Fibroblast of skin of left quadriceps (primary cell): ENCODE results near the gene KDM2B.
A peak's percentile ranks its signal among the peaks of the same experiment; 100 is the strongest.
"Not testable (repeated sequence)": the region's sequence is repeated elsewhere in the genome, so short reads cannot be mapped to it uniquely, and the experiment has no call there.

ENCODE experiments used
- DNase-seq, 2 experiments: peaks; one replicate each; pipeline ENCODE4 v3.0.0-alpha.2; 2013; ENCODE audit warnings: low read depth in 2 of 2

KDM2B gene

GRCh38 chr12:121503395-121503794, 77.4 kb downstream of the KDM2B start:
- no peak for DNase-seq

DNA sequence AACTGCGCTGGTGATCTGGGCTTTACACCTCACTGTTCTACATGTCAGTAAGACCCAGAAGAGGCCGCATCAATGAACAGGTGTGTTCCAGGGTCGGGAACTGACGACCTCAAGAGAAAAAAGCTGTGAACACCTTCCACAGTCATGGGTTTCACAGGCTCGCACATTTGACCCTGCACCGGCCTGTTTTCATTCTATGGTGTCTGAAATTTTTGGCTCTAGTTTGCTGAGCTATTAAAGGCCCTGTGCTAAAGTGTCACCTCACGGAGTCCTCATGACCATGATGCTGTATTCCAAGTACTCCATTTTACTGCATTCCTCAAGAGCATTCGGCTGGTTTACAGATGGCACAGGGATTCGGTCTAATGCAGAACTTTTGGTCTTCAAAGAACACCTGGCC, 78.9 kb downstream of the KDM2B start:
- DNase-seq, result no peak

DNA sequence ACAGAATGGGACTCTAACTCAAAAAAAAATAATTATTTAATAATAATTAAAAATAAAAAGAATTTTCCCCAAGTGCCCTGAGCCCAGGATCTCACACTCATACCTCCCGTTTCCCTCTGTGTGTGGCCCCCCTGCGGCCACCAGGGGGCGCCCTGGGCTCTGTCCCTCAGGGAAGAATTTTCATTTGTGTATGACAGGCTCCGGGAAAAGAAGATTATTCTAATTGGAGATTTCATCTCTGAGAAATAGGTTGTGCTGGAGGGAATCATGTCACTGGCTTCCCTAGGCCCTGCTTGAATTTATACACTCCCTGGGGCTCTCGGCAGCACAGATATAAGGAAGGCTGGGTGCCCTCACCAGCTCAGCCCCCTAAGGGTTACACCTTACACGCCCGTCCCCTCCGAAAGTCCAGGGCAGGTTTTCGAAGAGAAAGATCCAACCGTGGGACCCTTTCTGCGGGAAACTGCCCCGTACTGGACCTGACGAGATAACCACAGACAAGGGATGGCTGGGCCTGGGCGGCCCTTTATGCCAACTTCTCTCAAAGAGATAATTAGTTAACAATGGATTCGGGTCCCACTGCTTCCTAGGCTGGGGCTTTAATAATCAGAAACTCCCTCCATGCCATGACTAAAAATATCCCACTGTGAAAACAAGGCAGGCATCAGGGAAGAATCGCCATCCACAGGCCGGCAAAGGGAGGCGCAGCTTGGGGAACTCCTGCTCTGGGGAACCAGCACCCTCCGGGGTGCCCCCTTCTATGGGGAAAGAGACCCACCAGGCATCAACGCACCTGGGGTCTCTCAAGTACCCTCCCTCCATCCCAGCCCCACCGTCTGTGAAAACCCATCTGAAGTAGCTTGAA, 80.7 kb downstream of the KDM2B start:
- DNase-seq, result peak; percentile 37 to 39

DNA sequence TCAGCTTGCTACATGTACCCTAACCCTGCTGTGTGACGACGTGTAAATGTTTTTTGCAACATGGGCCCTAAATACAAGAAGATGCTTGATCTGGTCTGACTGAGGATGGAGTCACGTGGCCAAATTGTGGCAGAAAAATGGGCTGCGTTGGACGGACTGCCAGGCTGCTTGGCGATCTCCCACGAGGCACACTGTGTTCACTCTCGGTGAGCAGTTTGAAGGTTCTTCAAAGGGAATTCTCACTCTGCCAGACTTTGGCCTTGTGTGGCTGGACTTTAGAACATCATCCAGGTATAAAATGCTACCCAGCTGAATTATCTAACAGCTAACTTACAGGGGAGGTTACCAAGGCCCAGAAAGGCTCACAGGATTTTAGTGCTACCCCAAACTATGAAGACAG, 85.1 kb downstream of the KDM2B start:
- no peak for DNase-seq

DNA sequence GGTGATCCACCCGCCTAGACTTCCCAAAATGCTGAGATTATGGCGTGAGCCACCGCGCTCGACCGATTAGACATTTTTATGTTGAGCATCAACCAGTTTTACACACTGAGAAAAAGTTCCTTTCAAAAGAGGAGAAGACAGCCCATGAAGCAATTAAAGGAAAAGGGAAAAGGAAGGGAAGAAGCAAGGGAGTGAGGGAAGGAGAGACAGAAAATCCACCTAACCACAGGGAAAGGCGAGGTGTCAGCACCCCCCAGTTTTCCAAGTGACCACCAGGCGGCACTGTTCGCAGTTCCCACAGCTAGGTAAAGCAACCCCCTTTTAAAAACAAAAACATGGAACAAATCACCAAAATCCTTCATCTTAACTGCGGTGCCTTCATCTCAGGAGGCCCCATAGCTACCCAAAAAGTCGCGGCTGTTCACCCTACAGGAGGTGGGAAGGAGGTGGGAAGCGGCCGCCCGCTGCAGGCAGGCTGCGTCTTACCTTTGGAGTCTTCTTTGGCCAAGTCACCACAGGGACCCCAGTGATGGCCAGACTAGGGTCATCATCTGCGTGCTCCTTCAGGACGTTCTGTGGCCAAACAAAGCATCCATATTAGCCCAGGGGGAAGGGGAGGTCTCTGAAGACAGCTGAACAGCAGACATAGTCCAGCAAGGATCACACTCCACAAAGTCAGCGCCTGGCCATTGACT, 86.6 kb downstream of the KDM2B start:
- DNase-seq, result no peak

GRCh38 chr12:121490401-121491281, 90.2 kb downstream of the KDM2B start:
- DNase-seq, result no peak

GRCh38 chr12:121489874-121490273, 90.9 kb downstream of the KDM2B start:
- no peak for DNase-seq

- no peak for DNase-seq
Observed at GRCh38 chr12:121484967-121485366, 95.9 kb downstream of the KDM2B start.

- not testable (repeated sequence) for DNase-seq
Observed at GRCh38 chr12:121484564-121484963, 96.3 kb downstream of the KDM2B start.

DNA sequence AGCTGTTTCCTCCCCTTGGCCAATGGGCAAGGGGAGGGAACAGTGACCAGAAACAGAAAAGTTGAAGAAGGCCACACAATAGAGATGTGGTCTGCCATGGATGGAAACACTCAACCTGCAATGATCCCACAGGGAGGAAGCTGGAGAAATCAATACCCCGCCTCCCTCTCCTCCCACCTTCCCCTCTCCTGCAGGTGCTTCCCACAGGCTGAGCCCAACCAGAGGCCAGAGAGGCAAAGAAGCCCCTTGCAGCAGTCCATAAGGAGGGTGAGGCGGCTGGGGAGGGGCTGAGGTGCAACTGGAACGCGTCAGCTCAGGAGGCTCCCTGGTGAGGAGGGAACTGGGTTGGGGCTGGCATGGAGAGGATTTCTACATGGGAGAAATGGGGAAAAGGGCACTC, 96.9 kb downstream of the KDM2B start:
- no peak for DNase-seq

GRCh38 chr12:121476477-121476876, 104.3 kb downstream of the KDM2B start:
- DNase-seq, result no peak

DNA sequence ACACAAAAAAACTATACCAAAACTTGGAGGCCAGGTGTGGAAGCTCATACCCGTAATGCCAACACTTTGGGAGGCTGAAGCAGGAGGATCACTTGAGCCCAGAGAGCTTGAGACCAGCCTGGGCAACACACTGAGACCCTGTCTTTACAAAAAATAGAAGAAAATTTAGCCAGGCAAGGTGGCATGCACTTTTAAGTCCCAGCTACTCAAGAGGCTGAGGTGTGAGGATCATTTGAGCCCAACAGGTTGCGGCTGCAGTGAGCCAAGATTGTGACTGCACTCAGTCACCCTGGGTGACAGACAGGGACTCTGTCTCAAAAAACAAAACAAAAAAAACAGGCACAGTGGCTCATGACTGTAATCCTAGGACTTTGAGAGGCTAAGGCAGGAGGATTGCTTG, 105.5 kb downstream of the KDM2B start:
- no peak for DNase-seq

DNA sequence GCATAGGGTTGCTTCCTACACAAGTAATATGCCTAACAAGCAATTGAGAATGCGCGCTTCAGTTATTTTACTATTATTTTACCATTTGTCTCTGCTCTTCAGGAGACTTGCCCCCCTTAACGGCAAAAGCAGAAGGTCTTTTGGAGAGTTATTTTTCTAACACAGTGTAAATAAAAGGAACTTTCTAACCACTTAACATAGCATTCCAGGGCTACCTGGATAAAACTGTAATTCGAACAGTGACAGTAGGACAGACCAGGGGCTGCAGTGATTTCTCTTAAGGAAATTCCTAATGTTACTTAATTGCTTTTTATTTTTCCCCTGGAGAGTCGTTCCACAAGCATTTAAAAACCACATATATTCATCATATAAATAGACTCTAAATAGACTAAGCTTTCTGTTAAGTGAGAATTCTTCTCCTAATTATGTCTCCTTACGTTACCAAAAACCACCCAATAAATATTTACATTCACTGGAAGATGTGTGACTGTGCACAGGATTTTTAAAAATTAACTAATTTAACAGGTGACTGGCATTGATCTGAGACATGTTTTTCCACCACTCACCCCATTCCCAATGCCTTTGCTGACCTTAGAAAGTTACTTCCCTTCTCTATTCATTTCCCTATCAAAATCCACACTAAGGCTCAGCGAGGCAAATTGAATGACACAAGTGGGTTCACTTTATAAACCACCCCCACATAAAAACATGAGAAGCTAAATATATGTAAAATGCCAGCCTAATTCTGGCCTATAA, 108.5 kb downstream of the KDM2B start:
- no peak for DNase-seq

DNA sequence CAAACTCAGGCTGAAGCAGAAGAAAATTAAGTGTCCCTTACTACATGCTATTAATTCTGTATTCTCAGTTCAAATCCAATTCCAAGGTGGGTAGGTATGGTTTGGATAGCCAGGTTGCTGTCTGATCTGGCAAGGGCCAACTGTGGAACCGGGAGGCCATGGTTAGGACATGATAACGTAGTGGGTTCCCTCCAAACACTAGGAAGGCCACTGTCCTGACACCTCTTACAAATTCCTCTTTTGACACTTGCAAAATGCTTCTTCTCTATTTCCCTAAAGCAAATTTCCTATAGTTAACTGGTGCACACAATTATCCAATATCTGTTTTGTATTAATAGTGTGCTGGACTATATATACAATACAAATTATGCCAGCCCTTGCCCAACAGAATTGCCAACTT, 110.1 kb downstream of the KDM2B start:
- DNase-seq, result no peak

GRCh38 chr12:121468499-121468801, 112.4 kb downstream of the KDM2B start:
- DNase-seq, result no peak

- no peak for DNase-seq
Observed at GRCh38 chr12:121467638-121468498, 113.0 kb downstream of the KDM2B start.

DNA sequence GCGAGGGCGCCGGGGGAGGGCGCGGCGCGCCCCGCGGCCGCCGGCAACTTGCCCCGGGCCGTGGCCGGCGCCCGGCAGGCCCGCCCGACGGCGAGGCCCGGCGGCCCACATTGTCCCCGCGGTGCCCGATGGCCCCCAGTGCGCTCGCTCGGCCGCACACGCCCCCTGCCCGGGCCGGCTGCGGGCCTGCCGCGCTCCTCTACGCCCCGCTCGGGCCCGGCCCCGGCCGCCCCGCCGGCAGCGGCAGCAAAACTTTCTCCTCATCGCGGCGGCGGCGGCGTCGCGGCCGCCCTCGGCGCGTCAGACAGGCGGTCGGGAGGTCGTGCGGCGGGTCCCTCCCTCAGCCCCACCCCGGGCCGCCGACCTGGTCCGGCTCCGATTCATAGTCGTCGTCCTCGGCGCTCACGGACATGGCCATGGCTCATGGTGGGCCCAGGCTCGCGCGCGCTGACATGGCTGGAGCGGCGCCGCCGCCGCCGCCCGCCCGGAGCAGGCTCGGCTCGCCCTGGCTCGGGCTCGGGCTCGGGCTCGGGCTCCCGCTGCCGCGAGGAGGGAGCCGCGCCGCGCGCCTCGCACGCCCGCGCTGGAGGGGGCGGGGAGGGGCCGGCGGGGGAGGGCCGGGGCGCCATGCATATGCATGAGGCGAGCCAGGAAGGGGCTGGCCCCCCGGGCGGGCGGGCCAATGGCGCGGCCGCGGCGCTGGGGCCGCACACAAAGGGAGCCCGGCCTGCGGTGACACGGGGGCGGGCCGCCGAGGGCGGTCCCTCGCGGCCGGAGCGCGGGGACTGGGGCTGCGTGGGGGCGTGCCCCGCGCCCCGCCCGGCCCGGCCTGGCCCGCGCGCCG, 113.8 kb downstream of the KDM2B start:
- peak; percentile 68 to 73 for DNase-seq

GRCh38 chr12:121465921-121466793, 114.7 kb downstream of the KDM2B start:
- DNase-seq, result no peak

GRCh38 chr12:121464331-121464730, 116.5 kb downstream of the KDM2B start:
- DNase-seq, result no peak
